Neural progenitor cell (in vitro differentiated cells): ENCODE data around the gene ALDH3A1.

Experiments used
- CTCF ChIP-seq: fragments of 200-600 bp; sonication (generic); IDR thresholded peaks from 2 replicates; pipeline ENCODE4 v1.5.1; 2017; ENCODE audit warnings: antibody characterized with exemption, mild to moderate bottlenecking
- EZH2 ChIP-seq: fragments of 200-600 bp; sonication (generic); IDR thresholded peaks from 2 replicates; pipeline ENCODE4 v1.6.1; 2017; ENCODE audit warnings: antibody characterized with exemption, mild to moderate bottlenecking, moderate library complexity
- EZH2phosphoT487 ChIP-seq: fragments of 200-600 bp; sonication (generic); IDR thresholded peaks from 2 replicates; pipeline ENCODE4 v1.6.1; 2017; ENCODE audit warnings: antibody characterized with exemption

GRCh38 chr17:19762515-19762961, 14.4 kb upstream of the ALDH3A1 start:
- TF ChIP-seq CTCF (peak; percentile 78), EZH2phosphoT487 (no peak), EZH2 (no peak)
